Stimulated activated CD8-positive, alpha-beta memory T cell treated with anti-CD3 and anti-CD28 coated beads, Interleukin-7, amount 100 ng/mL, for 1 hour (primary cell): ENCODE results near the gene SDF4.

Source experiments
- DNase-seq, 2 donors: peaks; one replicate each; pipeline ENCODE4 v3.0.0-alpha.2; 2020; ENCODE audit warnings: low read depth in 2 of 2

Gene SDF4

DNA sequence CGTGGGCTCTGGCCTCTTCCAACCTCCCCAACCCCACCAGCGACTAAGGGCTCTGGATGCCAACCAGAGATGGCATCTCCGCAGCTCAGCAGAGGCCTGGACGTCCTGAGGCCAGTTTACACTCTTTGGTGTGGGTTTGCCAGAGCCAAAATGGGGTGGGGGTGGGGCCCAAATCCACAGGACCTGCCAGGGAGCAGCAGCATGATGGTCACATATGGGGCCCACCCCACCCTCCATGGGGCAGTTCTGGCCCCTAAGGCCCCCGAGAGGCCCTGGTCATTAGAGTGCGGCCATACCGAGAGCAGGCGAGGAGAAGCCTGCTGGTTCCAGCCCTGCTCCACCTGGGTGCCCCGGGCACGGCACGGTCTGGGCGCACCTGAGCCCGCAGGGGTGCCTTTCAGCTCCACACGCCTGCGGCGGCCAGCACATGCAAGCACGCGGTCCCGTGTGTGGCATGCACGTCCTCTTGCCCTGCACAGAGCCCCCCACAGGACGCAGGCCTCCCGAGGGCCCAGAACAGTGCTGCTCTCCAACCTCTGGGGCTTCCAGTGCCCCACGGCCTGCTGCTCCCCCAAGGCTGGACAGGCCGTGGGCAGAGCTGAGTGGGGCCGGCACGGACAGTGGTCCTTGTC lies 9.9 kb upstream of the SDF4 start:
- DNase-seq: no peak

- no peak for DNase-seq
These were observed 9.2 kb upstream of the SDF4 start for GRCh38 chr1:1240822-1241587.

- DNase-seq: no peak
These were observed 8.5 kb upstream of the SDF4 start for GRCh38 chr1:1240348-1240732.

DNA sequence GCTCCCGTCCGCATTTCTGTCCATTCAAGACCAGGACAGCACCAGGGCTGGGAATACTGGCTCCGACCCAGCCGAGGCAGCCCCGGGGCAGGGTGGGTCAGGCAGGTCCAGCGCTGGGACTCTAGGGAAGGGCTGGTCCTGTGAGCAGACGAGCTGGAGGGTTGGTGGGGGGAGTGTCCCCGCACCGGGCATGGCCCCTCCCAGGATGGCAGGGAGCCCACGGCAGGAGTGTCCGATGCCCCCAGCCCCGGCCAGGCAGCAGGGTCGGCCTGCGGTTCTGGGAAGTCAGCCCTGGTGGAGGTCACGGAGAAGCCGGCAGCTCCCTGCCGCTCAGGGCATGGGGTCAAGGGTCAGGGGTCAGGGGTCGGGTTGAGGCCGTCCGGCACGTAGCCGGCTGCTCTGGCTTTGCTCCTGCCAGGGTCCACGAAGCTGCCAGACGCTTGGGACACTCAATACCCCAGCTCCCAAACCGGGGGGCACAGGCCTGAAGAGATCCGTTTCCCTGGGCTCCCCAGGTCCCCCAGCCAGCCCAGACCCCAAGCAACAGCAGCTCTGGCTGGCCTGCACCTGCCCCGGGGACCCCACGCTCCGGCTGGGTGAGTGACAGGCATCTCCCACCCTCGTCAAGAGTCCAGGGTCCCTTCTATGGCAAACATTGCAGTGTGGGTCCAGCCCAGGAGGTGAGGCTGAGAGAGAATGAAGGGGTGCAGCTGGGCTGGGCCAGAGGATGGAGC lies 8.0 kb upstream of the SDF4 start:
- no peak for DNase-seq

GRCh38 chr1:1239227-1239613 lies 7.4 kb upstream of the SDF4 start:
- no peak for DNase-seq

GRCh38 chr1:1238702-1239178 lies 6.9 kb upstream of the SDF4 start:
- no peak for DNase-seq

GRCh38 chr1:1237874-1238701 lies 6.3 kb upstream of the SDF4 start:
- DNase-seq: no peak

DNA sequence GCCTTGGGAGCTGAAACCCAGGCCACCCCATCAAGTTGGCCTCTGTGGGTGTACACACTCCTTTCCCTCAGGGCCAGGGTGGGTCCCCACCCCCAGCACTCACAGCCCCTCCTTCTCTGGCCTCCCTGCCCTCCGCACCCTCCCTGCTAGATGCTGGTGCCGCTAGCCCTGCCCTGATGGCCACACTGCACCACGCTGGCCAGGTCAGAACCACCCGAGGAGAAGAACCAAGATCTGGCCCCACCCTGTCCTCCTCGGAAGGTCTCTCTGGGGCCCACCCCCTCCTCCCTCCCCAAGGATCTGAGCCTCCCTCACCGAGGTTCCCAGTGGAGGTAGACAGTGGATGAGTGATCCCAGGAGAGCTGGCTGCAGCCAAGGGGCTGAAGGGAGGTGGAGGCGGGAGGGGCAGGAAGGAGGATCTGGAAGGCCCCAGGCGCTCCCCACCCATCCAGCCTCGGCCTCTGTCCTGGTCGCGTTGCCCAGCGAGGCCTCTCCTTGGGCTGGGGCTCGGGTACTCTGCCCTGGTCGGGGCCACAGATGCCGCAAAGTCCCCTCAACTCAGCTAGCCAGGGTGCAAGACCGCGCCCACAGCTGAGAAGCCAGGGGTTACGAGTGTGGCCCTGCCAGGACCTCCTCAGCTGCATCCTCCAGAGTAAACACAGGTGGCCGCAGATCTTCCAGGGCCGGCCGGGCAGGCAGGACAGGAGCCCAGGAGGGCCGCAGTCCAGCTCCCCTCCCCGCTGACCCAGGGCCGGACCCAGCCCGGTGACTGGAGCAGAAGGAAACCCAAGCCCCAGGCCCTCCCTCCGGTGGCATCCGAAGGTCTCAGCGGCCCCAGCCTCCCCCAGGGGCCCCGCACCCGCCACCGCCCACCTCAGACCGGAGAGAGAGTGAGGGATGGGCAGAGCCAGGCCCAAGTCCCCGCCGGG lies 5.4 kb upstream of the SDF4 start:
- no peak for DNase-seq

GRCh38 chr1:1236176-1236763 lies 4.5 kb upstream of the SDF4 start:
- DNase-seq: no peak

DNA sequence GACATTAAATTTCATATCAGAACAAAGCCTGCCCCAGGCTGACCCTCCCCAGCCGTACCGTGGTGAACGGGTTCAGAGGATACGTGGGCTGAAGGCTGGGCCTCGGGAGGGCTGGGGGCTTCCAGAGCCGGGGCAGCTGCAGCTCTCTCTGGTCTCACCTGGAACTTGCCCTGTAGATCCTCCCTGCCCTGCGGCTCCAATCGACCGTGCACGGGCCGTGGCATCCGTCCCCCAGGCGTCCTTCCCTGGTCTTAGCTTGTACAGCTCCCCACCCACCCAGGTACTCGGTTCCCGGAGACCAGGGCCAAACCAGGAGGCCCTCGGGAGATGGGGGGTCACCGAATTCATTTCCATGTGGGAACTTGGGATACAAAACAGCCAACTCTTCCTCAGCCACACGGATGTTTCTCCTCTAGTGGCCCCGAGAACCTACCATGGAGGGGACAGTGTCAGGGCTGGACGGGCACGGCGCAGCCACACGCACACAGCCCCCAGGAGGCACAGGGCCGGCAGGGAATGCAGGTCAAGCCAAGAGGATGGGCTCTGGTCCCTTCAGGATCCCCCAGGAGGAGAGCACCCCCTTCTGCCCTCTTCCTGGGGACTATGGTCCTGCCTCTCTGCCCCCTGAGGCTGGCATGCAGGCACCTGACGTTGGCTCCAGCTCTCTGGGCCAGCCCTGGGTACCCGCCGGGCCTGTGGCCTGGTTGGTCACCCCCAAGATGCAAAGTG lies 3.4 kb upstream of the SDF4 start:
- DNase-seq: no peak

DNA sequence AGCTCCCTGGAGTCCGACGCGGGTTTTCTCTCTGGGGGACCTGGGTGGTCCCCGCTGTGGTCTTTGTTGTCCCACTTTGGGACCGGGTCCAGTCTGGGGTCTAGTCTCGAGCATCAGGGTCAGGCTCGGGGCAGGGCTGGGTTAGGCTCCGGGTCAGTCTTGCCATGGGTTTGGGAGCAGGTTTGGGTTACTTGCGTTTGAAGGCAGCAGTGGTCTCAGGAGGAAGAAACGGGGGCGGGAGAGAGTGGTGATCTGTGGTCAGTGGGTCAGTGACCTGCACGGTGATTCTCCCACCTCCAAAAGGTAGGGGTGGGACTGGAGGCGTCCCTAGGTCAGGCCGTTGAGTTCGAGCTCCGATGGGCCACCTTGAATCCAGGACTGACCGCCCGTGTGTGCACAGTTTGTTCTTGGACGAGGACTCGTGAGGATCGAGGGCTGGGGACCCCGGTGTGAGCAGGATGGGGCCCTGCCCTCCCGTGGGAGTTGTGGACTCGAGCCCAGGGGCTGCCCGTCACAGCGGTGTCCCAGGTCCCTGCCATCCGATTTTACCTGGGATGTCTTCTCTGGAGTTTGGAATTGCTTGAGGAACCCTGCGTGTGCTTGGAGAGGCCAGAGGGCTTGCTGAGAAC lies 2.5 kb upstream of the SDF4 start:
- DNase-seq: no peak

DNA sequence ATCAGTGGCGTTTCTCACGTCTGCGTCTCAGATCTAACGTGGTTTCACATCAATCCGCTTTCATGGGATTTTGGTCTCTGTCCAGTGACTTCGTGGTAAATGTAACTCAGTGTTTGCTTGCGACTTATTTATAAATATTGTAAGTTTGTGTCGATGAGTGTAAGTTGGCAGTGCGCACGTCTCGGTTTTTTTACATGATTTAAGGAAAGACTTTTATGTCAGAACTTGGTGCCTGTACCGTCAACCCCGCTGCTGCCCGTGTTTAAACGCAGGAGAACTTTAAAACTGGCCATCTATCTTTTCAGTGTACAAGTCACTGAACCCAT lies 1.7 kb upstream of the SDF4 start:
- no peak for DNase-seq

GRCh38 chr1:1232796-1233566 lies 1.2 kb upstream of the SDF4 start:
- DNase-seq: no peak

DNA sequence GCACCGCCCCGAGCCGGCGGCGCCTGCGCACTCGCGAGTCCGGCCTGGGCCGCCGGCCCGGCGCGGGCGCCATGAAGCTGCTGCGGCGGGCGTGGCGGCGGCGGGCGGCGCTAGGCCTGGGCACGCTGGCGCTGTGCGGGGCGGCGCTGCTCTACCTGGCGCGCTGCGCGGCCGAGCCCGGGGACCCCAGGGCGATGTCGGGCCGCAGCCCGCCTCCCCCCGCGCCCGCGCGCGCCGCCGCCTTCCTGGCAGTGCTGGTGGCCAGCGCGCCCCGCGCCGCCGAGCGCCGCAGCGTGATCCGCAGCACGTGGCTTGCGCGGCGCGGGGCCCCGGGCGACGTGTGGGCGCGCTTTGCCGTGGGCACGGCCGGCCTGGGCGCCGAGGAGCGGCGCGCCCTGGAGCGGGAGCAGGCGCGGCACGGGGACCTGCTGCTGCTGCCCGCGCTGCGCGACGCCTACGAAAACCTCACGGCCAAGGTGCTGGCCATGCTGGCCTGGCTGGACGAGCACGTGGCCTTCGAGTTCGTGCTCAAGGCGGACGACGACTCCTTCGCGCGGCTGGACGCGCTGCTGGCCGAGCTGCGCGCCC lies 501 bp upstream of the SDF4 start, which contains the start of gene B3GALT6:
Gene B3GALT6 (plus strand): TSS at position 30 of the 588 bp plus-strand sequence. CDS start 42 bp downstream, at position 72.
- no peak for DNase-seq

DNA sequence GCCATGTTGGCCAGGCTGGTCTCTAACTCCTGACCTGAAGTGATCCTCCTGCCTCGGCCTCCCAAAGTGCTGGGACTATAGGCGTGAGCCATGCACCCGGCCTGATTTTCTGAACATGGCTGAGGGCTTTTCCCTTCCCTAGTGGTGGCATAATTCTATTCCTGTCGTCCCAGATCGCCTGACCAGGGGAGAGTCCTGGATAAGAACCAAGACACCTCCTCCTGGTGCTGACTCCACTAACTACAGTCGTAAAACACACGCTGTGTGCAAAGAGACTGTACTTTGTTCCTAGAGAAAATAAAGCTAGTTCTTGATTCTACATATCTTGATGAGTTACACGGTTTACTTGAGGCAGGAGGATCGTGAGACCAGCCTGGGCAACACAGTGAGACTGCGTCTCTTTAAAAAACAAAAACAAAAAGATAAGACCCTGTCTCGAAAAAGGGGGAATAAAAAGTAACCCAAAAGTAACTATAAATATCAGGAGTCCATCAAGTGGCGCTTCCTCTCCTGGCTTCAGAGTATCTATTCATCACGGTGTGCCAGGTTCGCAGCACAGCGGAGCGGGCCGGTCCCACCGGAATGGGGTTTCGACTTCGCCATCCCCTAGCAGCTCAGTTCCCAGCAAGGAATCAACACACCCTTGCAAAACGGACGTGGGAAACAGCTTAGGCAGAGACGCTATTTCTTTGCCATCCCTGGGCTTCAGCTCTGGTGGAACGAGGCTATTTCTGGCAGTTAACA lies 973 bp downstream of the SDF4 start:
- DNase-seq: no peak

DNA sequence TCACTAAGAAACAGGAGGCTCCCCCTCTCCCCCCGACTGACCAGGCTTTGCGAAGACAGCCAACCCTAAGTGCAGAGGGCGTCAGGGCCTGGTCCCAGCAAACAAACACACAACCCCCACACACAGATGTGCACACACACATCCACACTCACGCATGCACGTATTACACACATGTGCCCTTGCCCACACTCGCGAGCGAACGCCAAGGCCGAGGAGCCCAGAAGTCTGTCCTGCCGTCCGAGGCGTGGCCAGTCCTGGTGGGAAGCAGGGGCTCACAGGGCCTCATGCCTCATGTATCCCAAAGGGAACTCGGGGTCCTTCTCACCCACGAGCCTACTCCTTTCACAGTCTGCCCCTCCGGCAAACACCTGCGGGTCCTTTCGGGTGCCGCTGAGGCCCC lies 2.0 kb downstream of the SDF4 start:
- no peak for DNase-seq

- DNase-seq: no peak
These were observed 3.0 kb downstream of the SDF4 start for GRCh38 chr1:1228596-1229321.
